ENCODE results near the gene CALML6.

Gene CALML6

GRCh38 chr1:1907098-1907736 is 7.8 kb upstream of the CALML6 start (continued):
- TF ChIP-seq ZNF148 (tag by site-specific recombination; IDR thresholded peaks at IDR 0.05; ENCODE audit: borderline replicate concordance) (no peak), ZNF449 (tag by site-specific recombination; IDR thresholded peaks at IDR 0.05) (peak; percentile 95), ZNF24 (tag by site-specific recombination; IDR thresholded peaks at IDR 0.05) (peak; percentile 70), ZNF239 (tag by site-specific recombination; IDR thresholded peaks at IDR 0.05) (no peak), ZNF423 (tag by site-specific recombination; IDR thresholded peaks at IDR 0.05) (peak; percentile 92), SP2 (tag by site-specific recombination; IDR thresholded peaks at IDR 0.05) (no peak), ZXDB (tag by site-specific recombination; IDR thresholded peaks at IDR 0.05) (no peak), OSR2 (tag by site-specific recombination; IDR thresholded peaks at IDR 0.05) (0 out of 2 replicates have a peak, but pooled peaks have one; percentile 11), ZBTB20 (tag by site-specific recombination; IDR thresholded peaks at IDR 0.05) (peak; percentile 66), ZNF621 (tag by site-specific recombination; IDR thresholded peaks at IDR 0.05) (no peak), ZNF404 (tag by site-specific recombination; IDR thresholded peaks at IDR 0.05) (no peak), ZNF623 (tag by site-specific recombination; IDR thresholded peaks at IDR 0.05) (no peak), ZBTB17 (tag by site-specific recombination; IDR thresholded peaks at IDR 0.05) (peak; percentile 33; the same call in 1 of the 2 replicates), GLIS2 (tag by site-specific recombination; IDR thresholded peaks at IDR 0.05) (peak; percentile 92), SETDB1 (IDR thresholded peaks at IDR 0.05; ENCODE audit: insufficient read length, low read length) (peak; percentile 34), ZBTB44 (tag by site-specific recombination; IDR thresholded peaks at IDR 0.05) (peak; percentile 21; the same call in 1 of the 2 replicates), ZNF548 (tag by site-specific recombination; IDR thresholded peaks at IDR 0.05) (no peak), ZNF624 (tag by site-specific recombination; IDR thresholded peaks at IDR 0.05) (peak; percentile 46; the same call in 1 of the 2 replicates), KLF9 (tag by site-specific recombination; IDR thresholded peaks at IDR 0.05; ENCODE audit: low read depth) (peak; percentile 30; the same call in 1 of the 2 replicates), ZNF692 (tag by site-specific recombination; IDR thresholded peaks at IDR 0.05) (peak; percentile 38; the same call in 1 of the 2 replicates), ZIC2 (tag by site-specific recombination; IDR thresholded peaks at IDR 0.05) (peak; percentile 99), ZBTB8A (tag by site-specific recombination; IDR thresholded peaks at IDR 0.05) (peak; percentile 89), ZFP37 (tag by site-specific recombination; IDR thresholded peaks at IDR 0.05) (no peak), ZNF488 (tag by site-specific recombination; IDR thresholded peaks at IDR 0.05) (no peak), ZBTB10 (tag by site-specific recombination; IDR thresholded peaks at IDR 0.05) (peak; percentile 72), HOXD13 (CRISPR knock-in tag; IDR thresholded peaks at IDR 0.05; ENCODE audit: borderline replicate concordance) (no peak), ZNF223 (tag by site-specific recombination; IDR thresholded peaks at IDR 0.05) (peak; percentile 88), ZNF76 (tag by site-specific recombination; IDR thresholded peaks at IDR 0.05; ENCODE audit: borderline replicate concordance, low read depth) (peak; percentile 61; the same call in 1 of the 2 replicates), BCL11A (tag by site-specific recombination; IDR thresholded peaks at IDR 0.05; ENCODE audit: low read depth) (0 out of 2 replicates have a peak, but pooled peaks have one; percentile 48)
